ENCODE results near the gene HID1. TPM values are rescaled to one million over a fixed set of nuclear protein-coding genes. Genes with fewer than 3 reads are reported as not detected.
"Not testable (repeated sequence)": the region's sequence is repeated elsewhere in the genome, so short reads cannot be mapped to it uniquely, and the experiment has no call there.

The HID1 gene
- total RNA-seq, 4 donors from 2014 or later, result 2.9 to 11.6 (median 6.2) TPM

GRCh38 chr17:74977802-74978201 lies 5.2 kb upstream of the HID1 start:
- no peak overlapping the region for H3K4me3 ChIP-seq (ENCODE audit: low read depth, poor library complexity, severe bottlenecking)
- intact Hi-C loops (cut with DNase I; ENCODE audit: low total_unique reads), result no loop called here
- WGBS, 2 donors, result 93 to 96% methylated on average over 3 of the region's 3 CpGs
- no peak for TF ChIP-seq POLR2A (IDR thresholded peaks at IDR 0.05)
- TF ChIP-seq, protein P1, sequence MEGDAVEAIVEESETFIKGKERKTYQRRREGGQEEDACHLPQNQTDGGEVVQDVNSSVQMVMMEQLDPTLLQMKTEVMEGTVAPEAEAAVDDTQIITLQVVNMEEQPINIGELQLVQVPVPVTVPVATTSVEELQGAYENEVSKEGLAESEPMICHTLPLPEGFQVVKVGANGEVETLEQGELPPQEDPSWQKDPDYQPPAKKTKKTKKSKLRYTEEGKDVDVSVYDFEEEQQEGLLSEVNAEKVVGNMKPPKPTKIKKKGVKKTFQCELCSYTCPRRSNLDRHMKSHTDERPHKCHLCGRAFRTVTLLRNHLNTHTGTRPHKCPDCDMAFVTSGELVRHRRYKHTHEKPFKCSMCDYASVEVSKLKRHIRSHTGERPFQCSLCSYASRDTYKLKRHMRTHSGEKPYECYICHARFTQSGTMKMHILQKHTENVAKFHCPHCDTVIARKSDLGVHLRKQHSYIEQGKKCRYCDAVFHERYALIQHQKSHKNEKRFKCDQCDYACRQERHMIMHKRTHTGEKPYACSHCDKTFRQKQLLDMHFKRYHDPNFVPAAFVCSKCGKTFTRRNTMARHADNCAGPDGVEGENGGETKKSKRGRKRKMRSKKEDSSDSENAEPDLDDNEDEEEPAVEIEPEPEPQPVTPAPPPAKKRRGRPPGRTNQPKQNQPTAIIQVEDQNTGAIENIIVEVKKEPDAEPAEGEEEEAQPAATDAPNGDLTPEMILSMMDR (IDR thresholded peaks at IDR 0.05), result no peak
- no peak for DNase-seq (ENCODE audit: low spot score in 2 of 2)

GRCh38 chr17:74975943-74976342 lies 3.4 kb upstream of the HID1 start:
- no peak for TF ChIP-seq POLR2A (IDR thresholded peaks at IDR 0.05)
- TF ChIP-seq, protein P1 (IDR thresholded peaks at IDR 0.05), result no peak
- WGBS, 2 donors, result 74 to 83% methylated on average over 4 of the region's 4 CpGs
- no peak for DNase-seq (ENCODE audit: low spot score in 2 of 2)
- no peak overlapping the region for H3K4me3 ChIP-seq (ENCODE audit: low read depth, poor library complexity, severe bottlenecking)
- intact Hi-C loops (cut with DNase I; ENCODE audit: low total_unique reads), result no loop called here

- intact Hi-C loops (cut with DNase I; ENCODE audit: low total_unique reads), result no loop called here
- DNase-seq (ENCODE audit: low spot score in 2 of 2), result no peak
- WGBS, 2 donors, result 21 to 22% methylated on average over 17 of the region's 17 CpGs
Measured at GRCh38 chr17:74972973-74973328, 392 bp upstream of the HID1 start.

DNA sequence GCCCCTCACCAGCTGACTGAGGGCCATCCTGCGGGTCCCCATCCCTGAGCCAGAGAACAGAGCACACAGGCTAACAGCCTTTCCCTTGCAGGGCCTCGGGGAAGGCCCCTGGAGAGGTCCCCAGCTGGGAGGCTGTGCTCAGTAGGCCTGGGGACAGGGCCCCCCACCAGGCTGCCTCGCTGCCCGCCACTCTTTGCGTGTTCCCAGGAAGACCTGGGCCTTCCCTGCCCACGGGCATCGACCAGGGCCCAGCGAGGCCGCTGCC lies 785 bp downstream of the HID1 start:
- no peak for TF ChIP-seq POLR2A (IDR thresholded peaks at IDR 0.05)
- TF ChIP-seq, protein P1 (IDR thresholded peaks at IDR 0.05), result no peak
- intact Hi-C loops (cut with DNase I; ENCODE audit: low total_unique reads), result no loop called here
- 29 to 61% methylated on average over 6 to 9 of the region's 9 CpGs for WGBS, 2 donors
- DNase-seq (ENCODE audit: low spot score in 2 of 2), result no peak
- H3K4me3 ChIP-seq (ENCODE audit: low read depth, poor library complexity, severe bottlenecking), result no peak overlapping the region

More at GRCh38 chr17:74972973-74973328, 392 bp upstream of the HID1 start:
- no peak overlapping the region for H3K4me3 ChIP-seq (ENCODE audit: low read depth, poor library complexity, severe bottlenecking)
- TF ChIP-seq POLR2A (IDR thresholded peaks at IDR 0.05), result no peak
- TF ChIP-seq, protein P1 (IDR thresholded peaks at IDR 0.05), result no peak

- TF ChIP-seq, protein P1 (IDR thresholded peaks at IDR 0.05), result no peak
- no peak for TF ChIP-seq POLR2A (IDR thresholded peaks at IDR 0.05)
- 76 to 80% methylated on average over 8 of the region's 8 CpGs for WGBS, 2 donors
- intact Hi-C loops (cut with DNase I; ENCODE audit: low total_unique reads), result no loop called here
- no peak for DNase-seq (ENCODE audit: low spot score in 2 of 2)
- no peak overlapping the region for H3K4me3 ChIP-seq (ENCODE audit: low read depth, poor library complexity, severe bottlenecking)
Measured at GRCh38 chr17:74971069-74971841, 1.3 kb downstream of the HID1 start.

DNA sequence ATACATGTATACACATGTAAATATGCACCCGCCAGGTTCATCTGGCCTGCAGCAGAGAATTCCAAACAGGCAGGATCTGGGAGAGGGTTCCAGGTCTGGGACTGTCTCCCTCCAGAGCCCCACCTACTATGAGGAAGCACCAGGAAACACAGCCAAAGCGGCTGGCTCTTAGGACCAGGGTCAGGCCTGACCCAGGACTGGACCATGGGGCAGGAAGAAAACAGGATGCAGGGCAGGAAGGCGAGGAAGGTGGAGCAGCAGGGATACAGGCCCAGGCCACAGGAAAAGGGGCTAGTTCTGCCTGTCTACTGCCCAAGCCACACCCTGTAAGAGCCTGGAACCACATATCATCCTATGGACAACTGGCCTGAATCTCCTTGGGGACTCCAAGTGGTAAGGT lies 2.2 kb downstream of the HID1 start:
- DNase-seq (ENCODE audit: low spot score in 2 of 2), result no peak
- no peak for TF ChIP-seq POLR2A (IDR thresholded peaks at IDR 0.05)
- TF ChIP-seq, protein P1 (IDR thresholded peaks at IDR 0.05), result no peak
- no peak overlapping the region for H3K4me3 ChIP-seq (ENCODE audit: low read depth, poor library complexity, severe bottlenecking)
- WGBS, 2 donors, result 54 to 64% methylated on average over 3 of the region's 3 CpGs
- intact Hi-C loops (cut with DNase I; ENCODE audit: low total_unique reads), result no loop called here

- intact Hi-C loops (cut with DNase I; ENCODE audit: low total_unique reads), result loop anchor here (10.0 kb wide), 1 partner anchor 225 kb away; no protein-coding TSS in a partner anchor
- DNase-seq (ENCODE audit: low spot score in 2 of 2); H3K4me3 ChIP-seq (ENCODE audit: low read depth, poor library complexity, severe bottlenecking): not testable (repeated sequence)
- 93 to 96% methylated on average over 5 of the region's 5 CpGs for WGBS, 2 donors
Measured at GRCh38 chr17:74969501-74969900, 3.1 kb downstream of the HID1 start.
